Spinal cord (tissue), 10 donors: ENCODE results near the gene EBPL. TPM values are rescaled to one million over a fixed set of nuclear protein-coding genes. Genes with fewer than 3 reads are reported as not detected.

Experiments
- DNase-seq, 6 donors: peaks; one replicate each; pipeline versions ENCODE4 v3.0.0 to v3.0.0-alpha.2; 2013 to 2015; ENCODE audit warnings: low spot score in 6 of 6, low read depth in 4 of 6
- H3K27ac ChIP-seq: one replicate; pipeline ENCODE4 v1.5.1; 2013; ENCODE audit warnings: low read depth, low read length, control low read depth
- H3K27me3 ChIP-seq: one replicate; pipeline ENCODE4 v1.6.1; 2013; ENCODE audit warnings: low read length; ENCODE audit not compliant: control insufficient read depth, insufficient read depth
- H3K36me3 ChIP-seq: one replicate; pipeline ENCODE4 v1.6.1; 2013; ENCODE audit warnings: low read length; ENCODE audit not compliant: control insufficient read depth, insufficient read depth
- H3K4me1 ChIP-seq: one replicate; pipeline ENCODE4 v1.6.1; 2013; ENCODE audit warnings: low read length; ENCODE audit not compliant: control insufficient read depth, insufficient read depth
- H3K4me3 ChIP-seq: one replicate; pipeline ENCODE4 v1.5.1; 2013; ENCODE audit warnings: low read depth, low read length, control low read depth
- H3K9me3 ChIP-seq: one replicate; pipeline ENCODE4 v1.6.1; 2013; ENCODE audit warnings: low read length; ENCODE audit not compliant: control insufficient read depth, insufficient read depth
- WGBS: methylation state at CpG from one replicate; pipeline ENCODE4 v1.1.5; 2013; ENCODE audit warnings: missing lambda C conversion rate; ENCODE audit not compliant: insufficient coverage; 5-methylcytosine and 5-hydroxymethylcytosine counted together
- polyA plus RNA-seq, 2 donors: library from polyadenylated mRNA; unstranded; fragments of 120-200 nt; gene quantifications; one replicate each; pipeline ENCODE4 v1.2.1, GENCODE V29; 2013; ENCODE audit not compliant: insufficient read length in 2 of 2
- total RNA-seq, 2 donors: library from RNA; depleted of rRNA in 1 of 2; stranded (reverse); fragments of 120-200 nt in 1 of 2; fragments of >200 nt in 1 of 2; gene quantifications; one replicate each; pipeline versions ENCODE4 v1.2.3 to v1.2.4, GENCODE V29; 2013 to 2014
- donor health status: healthy.

Gene EBPL
- total and polyA plus RNA-seq, 4 donors, result 38.3 to 44.6 (median 43.2) TPM

DNA sequence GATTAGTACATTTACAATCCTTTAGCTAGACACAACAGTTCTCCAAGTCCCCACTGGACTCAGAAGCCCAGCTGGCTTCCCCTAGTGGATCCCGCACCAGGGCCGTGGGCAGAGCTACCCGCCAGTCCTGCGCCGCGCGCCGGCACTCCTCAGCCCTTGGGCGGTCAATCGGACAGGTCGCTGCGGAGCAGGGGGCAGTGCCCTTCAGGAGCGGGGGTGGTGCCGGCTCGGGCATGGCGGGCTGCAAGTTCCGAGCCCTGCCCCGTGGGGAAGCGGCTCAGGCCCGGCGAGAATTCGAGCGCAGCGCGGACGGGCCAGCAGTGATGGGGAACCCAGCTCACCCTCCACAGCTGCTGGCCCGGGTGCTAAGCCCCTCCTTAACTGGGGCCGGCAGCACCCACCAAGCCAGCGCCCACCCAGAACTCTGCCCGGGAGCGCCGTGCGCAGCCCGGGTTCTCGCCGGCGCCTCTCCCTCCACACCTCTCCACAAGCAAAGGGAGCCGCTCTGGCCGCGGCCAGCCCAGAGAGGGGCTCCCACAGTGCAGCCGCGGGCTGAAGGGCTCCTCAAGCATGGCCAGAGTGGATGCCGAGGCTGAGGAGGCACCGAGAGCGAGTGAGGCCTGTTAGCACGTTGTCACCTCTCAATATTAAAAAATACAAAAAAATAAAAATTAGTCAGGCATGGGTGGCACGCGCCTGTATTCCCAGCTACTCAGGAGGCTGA, 12.9 kb downstream of the EBPL start:
- peaks cover 1% of the 10 kb centered on the region for H3K9me3 ChIP-seq
- no peak overlapping the region for H3K4me3 ChIP-seq
- H3K27me3 ChIP-seq, result no peaks in the 10 kb centered on the region
- H3K36me3 ChIP-seq, result peaks cover 7% of the 10 kb centered on the region
- no peak overlapping the region for H3K27ac ChIP-seq
- DNase-seq, result no peak
- WGBS, result 97% methylated on average over 27 of the region's 48 CpGs
- no peaks in the 10 kb centered on the region for H3K4me1 ChIP-seq

DNA sequence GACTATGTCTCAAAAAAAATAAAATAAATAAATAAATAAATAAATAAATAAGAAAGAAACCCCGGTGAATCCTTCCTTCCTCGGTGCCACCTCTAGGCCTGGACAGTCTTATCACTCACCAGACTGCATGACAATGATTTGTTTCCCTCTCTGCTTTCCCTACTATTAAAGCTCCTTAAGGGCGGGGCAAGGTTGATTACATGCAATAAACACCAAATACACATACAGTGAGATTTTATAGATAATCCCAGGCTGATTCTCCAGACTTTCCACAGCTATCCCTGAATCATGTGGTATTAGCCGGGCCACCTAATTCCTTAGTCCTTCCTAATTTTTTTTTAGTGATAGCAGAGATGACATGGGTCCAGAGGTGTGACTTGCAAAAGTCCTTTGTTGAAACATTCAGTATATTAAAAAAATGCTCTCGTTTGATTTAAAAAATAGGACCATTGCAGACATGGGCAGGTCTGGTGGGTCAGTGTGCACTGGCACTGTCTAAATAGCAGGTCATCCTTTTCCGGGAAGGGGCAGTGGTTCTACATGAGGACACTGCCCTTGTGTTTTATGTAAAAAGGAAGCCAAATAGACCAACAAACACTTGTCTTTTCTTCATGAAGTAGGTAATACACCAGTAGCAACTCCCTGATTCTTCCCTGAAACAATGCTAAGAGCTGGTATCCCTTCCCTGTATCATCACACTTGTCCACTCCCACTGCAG, 14.5 kb downstream of the EBPL start:
- H3K9me3 ChIP-seq, result peaks cover 1% of the 10 kb centered on the region
- WGBS, result 97% methylated on average over 3 of the region's 6 CpGs
- no peak overlapping the region for H3K27ac ChIP-seq
- H3K27me3 ChIP-seq, result no peaks in the 10 kb centered on the region
- no peaks in the 10 kb centered on the region for H3K4me1 ChIP-seq
- DNase-seq, result no peak
- H3K36me3 ChIP-seq, result peaks cover 7% of the 10 kb centered on the region
- no peak overlapping the region for H3K4me3 ChIP-seq

DNA sequence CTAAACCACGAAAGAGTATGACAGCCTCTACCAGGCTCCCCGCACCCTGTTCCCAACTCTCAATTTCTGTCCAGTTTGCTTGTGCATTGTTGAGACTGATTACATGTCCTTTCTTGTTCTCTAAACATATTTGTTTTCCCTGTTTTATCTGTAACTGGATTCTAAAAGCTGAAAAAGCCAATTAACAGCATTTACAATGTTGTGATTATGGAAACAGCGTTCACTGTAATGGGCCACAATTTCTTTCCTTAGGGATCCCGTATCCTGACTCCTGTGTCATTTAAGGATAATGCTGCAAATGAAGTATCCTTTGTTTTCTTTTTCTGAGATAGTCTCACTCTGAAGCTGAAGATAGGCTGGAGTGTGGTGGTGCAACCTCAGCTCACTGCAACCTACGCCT, 20.5 kb downstream of the EBPL start:
- H3K27me3 ChIP-seq, result no peaks in the 10 kb centered on the region
- H3K27ac ChIP-seq, result no peak overlapping the region
- no peak for DNase-seq
- peaks cover 10% of the 10 kb centered on the region for H3K36me3 ChIP-seq
- H3K9me3 ChIP-seq, result no peaks in the 10 kb centered on the region
- WGBS, result 88% methylated on average over 3 of the region's 5 CpGs
- H3K4me1 ChIP-seq, result peaks cover 3% of the 10 kb centered on the region
- no peak overlapping the region for H3K4me3 ChIP-seq

DNA sequence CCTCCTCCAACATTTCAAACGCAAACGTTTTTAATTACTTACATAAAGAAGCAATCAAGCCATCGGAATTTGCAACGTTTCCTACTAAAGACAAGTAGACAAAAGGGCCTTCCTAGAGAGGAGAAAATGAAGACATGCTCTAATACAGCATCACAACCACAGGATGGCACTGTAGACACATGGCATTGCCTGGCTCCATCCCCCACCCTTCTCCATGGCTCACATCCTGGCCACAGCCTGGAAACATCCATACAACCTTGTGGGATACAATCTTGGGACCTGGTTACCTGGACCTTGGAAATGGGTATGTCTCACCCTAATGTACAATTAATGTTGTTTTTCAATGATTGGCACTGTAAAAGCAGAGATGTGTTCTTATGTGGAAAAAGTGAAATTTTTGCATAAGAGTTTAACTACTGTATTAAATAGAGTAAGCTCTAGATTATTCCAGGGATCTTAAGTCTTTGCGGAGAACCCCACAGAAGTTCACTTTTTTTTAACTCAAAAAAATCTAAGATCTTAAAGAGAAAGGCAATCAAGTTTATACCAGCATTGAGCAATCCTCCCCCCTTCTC, 21.5 kb downstream of the EBPL start:
- Histone ChIP-seq H3K36me3 (peaks cover 13% of the 10 kb centered on the region), H3K27me3 (no peaks in the 10 kb centered on the region), H3K4me1 (peaks cover 3% of the 10 kb centered on the region), H3K4me3 (no peak overlapping the region), H3K27ac (no peak overlapping the region), H3K9me3 (no peaks in the 10 kb centered on the region)
- WGBS, result 20% methylated on average over 1 of the region's 5 CpGs
- peak in 5 of 6 donors; percentile 42 to 94 (median 60) for DNase-seq

DNA sequence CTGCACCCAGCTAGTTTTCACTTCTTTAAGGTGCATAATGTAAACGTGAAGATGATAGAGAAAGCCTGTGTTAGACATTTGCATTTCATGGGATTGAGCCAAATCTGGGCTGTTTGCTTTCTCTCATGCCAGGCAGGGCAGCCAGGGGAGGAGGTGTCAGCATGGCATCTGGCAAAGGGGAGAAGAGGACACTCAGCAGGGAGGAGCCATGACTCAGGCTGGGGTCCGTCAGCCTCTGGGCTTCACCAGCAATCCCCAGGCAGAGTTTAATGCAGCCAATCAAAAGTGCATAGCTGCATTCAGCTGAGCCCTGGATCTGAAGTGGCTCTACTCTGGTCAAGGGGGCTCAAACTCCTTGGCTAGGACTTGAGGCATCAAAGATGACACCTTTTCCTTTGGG, 23.5 kb downstream of the EBPL start:
- Histone ChIP-seq H3K36me3 (peaks cover 15% of the 10 kb centered on the region), H3K4me3 (no peak overlapping the region), H3K4me1 (peaks cover 3% of the 10 kb centered on the region), H3K27me3 (no peaks in the 10 kb centered on the region), H3K27ac (no peak overlapping the region), H3K9me3 (no peaks in the 10 kb centered on the region)
- WGBS, result 76% methylated on average over 2 of the region's 2 CpGs
- DNase-seq, result no peak

DNA sequence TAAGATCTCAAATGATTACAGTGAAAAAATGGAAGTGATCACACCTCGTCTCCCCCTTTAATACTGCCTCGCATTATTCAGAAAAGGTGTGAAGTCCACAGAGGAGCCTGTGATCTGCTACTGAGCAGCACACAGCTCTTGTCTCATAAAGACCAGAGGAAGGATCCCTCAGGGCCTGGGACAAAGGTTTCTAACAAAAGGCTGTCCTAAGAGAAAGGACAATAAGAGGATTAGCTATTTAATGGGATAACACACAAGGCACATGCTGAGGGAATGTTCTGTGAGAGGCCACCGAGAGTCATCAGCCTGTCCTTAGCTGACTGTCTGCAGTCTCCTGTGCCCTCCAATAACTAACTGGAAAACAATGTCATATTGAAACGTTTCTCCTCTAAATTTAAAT, 26.7 kb downstream of the EBPL start:
- no peak for DNase-seq
- H3K36me3 ChIP-seq, result peaks cover 19% of the 10 kb centered on the region

DNA sequence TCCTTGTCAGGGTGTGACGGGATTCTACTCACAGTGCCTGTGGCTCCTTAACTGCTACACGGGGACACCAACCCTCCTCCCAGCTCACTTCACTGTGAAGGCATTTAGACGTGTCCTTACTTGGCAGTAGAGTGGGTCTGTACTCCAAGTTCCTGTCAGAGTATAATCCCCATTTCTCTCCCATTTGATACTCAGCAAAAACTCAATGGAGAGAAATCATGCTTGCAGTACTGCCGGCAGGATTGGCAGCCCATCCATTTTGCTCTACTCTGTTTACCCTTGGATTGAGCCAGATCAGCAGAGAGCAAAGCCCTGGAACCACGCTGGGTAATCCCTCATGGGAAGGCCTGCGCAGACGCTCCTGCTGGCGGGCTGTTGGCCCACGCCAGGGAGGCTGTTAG, 34.0 kb downstream of the EBPL start:
- Histone ChIP-seq H3K9me3 (no peaks in the 10 kb centered on the region), H3K27ac (no peak overlapping the region), H3K27me3 (no peaks in the 10 kb centered on the region), H3K4me3 (no peak overlapping the region), H3K4me1 (no peaks in the 10 kb centered on the region), H3K36me3 (peaks cover 12% of the 10 kb centered on the region)
- WGBS, result 84% methylated on average over 7 of the region's 9 CpGs
- peak in 1 of 6 donors; percentile 10 for DNase-seq

More for the DNA sequence above, 26.7 kb downstream of the EBPL start:
- Histone ChIP-seq H3K4me3 (no peak overlapping the region), H3K27ac (no peak overlapping the region), H3K4me1 (no peaks in the 10 kb centered on the region), H3K9me3 (no peaks in the 10 kb centered on the region), H3K27me3 (no peaks in the 10 kb centered on the region)
- WGBS, result no CpG with 5 or more reads among the region's 4 CpGs

DNA sequence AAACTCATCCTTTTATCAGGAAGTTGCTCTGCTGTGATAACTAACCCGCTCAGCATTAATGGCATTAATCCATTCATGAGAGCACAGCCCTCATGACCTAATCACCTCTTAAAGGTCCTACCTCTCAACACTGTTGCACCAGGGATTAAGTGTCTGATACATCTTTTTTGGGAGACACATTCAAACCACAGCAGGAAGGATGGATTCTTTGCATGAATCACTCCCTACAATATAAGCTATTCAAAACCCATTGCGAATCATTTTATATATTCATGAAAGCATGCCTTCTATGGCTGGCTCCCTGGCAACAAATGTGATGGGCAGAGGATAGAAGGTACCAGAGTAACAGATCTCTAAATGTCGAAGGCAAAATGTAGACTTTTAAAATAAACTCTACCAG, 35.4 kb downstream of the EBPL start:
- no peaks in the 10 kb centered on the region for H3K27me3 ChIP-seq
- no peak overlapping the region for H3K27ac ChIP-seq
- peaks cover 12% of the 10 kb centered on the region for H3K36me3 ChIP-seq
- peak in 1 of 6 donors; percentile 9 for DNase-seq
- WGBS, result 89% methylated on average over 1 of the region's 3 CpGs
- no peaks in the 10 kb centered on the region for H3K9me3 ChIP-seq
- H3K4me3 ChIP-seq, result no peak overlapping the region
- H3K4me1 ChIP-seq, result no peaks in the 10 kb centered on the region

DNA sequence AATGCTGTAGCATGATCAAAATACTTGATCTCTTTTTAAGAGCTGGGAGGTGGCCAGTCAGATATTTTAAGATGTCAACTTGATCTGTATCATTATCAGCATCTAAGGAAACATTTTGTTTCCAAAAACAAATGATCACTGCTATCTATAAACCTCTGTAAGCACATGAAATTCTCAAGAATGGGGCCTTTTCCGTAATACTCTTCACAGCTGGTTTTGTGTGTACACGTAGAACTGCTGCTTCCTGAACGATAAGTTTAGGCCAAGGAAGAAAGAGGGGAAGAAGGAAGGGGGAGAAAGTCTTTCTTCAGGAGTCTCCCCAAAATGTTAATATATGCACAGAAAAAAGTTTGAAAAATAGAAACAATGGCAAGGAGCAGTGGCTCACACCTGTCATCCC, 37.3 kb downstream of the EBPL start:
- Histone ChIP-seq H3K4me1 (no peaks in the 10 kb centered on the region), H3K9me3 (no peaks in the 10 kb centered on the region), H3K4me3 (no peak overlapping the region), H3K27ac (no peak overlapping the region), H3K36me3 (peaks cover 7% of the 10 kb centered on the region), H3K27me3 (no peaks in the 10 kb centered on the region)
- no CpG with 5 or more reads among the region's 3 CpGs for WGBS
- no peak for DNase-seq

DNA sequence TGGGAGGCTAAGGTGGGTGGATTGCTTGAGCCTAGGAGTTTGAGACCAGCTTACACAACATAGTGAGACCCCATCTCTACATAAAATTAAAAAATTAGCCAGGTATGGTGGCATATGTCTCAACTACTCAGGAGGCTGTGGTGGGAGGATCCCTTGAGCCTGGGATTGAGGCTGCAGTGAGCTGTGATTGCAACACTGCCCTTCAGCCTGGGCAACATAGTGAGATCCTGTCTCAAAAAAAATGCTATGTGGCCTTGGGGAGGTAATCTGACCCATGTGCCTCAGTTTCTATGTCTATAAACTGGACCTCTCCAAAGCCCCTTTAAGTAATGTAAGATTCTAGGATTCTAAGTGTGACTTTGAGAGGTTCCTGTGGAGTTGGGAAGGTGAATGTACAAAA, 37.8 kb downstream of the EBPL start:
- Histone ChIP-seq H3K4me1 (no peaks in the 10 kb centered on the region), H3K27me3 (no peaks in the 10 kb centered on the region), H3K9me3 (no peaks in the 10 kb centered on the region), H3K27ac (no peak overlapping the region), H3K4me3 (no peak overlapping the region), H3K36me3 (peaks cover 4% of the 10 kb centered on the region)
- no peak for DNase-seq
